ENCODE data around the gene RALA. TPM values are rescaled to one million over a fixed set of nuclear protein-coding genes. Genes with fewer than 3 reads are reported as not detected.
A peak's percentile ranks its signal among the peaks of the same experiment; 100 is the strongest.

Gene RALA
- total and polyA plus RNA-seq, 10 of the 15 experiments (the other 5 are each of a cell fraction or from before 2014, with no cell fraction given), result 7.5 to 53.3 (median 23.1) TPM

DNA sequence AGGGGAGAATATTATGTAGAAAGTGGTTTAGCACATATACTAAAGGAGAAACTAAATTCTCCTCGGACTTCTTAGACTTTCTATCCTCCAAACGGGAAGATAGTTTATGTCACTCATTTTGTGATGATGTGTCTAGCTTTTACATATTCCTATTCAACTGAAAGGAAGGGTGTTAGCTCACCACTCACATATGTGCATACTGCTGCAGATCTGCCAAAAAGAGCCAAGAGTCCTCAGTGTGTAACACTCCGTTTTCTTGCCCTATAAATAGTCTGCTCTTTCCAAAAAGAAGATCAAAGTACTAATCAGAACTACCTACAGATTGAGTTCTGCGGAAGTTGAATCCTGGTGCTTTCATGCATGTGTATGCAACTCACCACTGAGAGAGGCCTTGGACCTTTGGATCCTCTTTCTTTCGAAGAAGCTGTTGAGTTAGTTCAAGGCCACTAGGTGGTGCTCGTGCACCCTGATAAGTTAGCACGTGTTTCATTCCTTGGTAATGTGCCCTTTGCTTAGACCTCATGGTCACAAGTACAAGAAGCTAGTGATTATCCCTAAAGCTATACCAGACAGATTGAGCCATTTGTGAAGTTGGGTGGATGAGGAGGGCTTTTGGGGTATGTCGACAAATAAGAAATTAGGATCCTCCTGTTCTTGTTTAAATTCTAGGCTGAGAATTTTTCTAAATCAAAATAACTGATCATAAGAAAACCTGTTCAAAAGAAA is 43.1 kb upstream of the RALA start (continued):
- peak; percentile 47; the same call in 1 of the 2 replicates for TF ChIP-seq RB1 (IDR thresholded peaks at IDR 0.05; ENCODE audit: borderline replicate concordance)
- TF ChIP-seq BMI1 (IDR thresholded peaks at IDR 0.05; ENCODE audit: borderline replicate concordance), result no peak

DNA sequence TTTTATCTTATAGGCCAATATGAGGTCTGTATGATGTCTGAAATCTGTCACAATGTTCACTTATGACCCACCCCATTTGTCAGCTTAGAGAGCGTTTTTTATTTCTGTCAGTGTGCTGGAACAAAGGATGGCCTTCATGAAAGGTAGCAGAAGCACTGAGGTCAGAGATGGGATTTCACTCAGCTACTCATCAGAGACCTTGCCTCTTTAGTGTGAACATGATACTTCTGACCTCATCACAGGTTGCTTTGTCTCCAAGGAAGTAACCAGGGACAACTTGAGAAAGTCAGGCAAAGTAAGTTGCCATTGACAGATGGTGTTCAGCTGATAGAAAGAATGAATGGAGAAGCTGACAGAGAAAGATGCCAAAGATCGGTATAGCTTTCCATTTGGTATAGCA is 40.8 kb upstream of the RALA start:
- H3K27me3 ChIP-seq (replicated peaks in 1 of 2; ENCODE audit: control insufficient read depth in 2 of 2, insufficient read depth in 2 of 2, low read length in 1 of 2), result no peaks in the 10 kb centered on the region
- intact Hi-C loops (cut with micrococcal nuclease; ENCODE audit: unreplicated experiment) (loop anchor here (5.0 kb wide), 1 partner anchor 370 kb away; the partner anchor contains the start of gene CDK13), in situ Hi-C loops (cut with MboI) (loop anchor here (5.0 kb wide), 1 partner anchor 165 kb away; no protein-coding TSS in a partner anchor)
- SMC1A ChIA-PET (ENCODE audit: uncharacterized antibody, unreplicated experiment), result interaction anchor here (1.0 to 9.7 kb wide), 11 partner anchors 12 to 315 kb away, joined by 3 to 366 read pairs (median 16); partner anchors contain the start of gene RALA
- FAIRE-seq, result no peak
- H3K9me3 ChIP-seq (replicated peaks; ENCODE audit: control insufficient read depth, insufficient read depth, low read length), result no peaks in the 10 kb centered on the region
- no peaks in the 10 kb centered on the region for H3K79me2 ChIP-seq (ENCODE audit: control insufficient read depth, insufficient read depth, low read length)
- no peak overlapping the region for H3K4me3 ChIP-seq
- no peaks in the 10 kb centered on the region; a peak in 1 of 4 replicates for H3K36me3 ChIP-seq (ENCODE audit: control insufficient read depth in 2 of 2, insufficient read depth in 2 of 2, low read length in 1 of 2)
- RAD21 ChIA-PET (ENCODE audit: unreplicated experiment), result interaction anchor here (0.6 to 7.7 kb wide), 5 partner anchors 34 to 314 kb away, joined by 3 to 410 read pairs (median 4); no protein-coding TSS in a partner anchor
- no TSS peak for BruUV-seq (replicated peaks)
- no peaks in the 10 kb centered on the region for H3K4me1 ChIP-seq (ENCODE audit: control insufficient read depth, insufficient read depth, low read length)
- H3K27ac ChIP-seq (ENCODE audit: control insufficient read depth, insufficient read depth), result no peak overlapping the region
- CTCF ChIA-PET, result interaction anchor here (0.6 to 7.4 kb wide), 10 partner anchors 9 to 312 kb away, joined by 3 to 612 read pairs (median 4); no protein-coding TSS in a partner anchor
- H4K20me1 ChIP-seq (ENCODE audit: control insufficient read depth, insufficient read depth), result no peaks in the 10 kb centered on the region
- no peak; the same call in 2 of the 3 replicates for ATAC-seq
- no peak overlapping the region for H3K9ac ChIP-seq (ENCODE audit: control insufficient read depth, insufficient read depth, low read length)
- POLR2A ChIA-PET, result interaction anchor here (1.1 to 1.3 kb wide), 3 partner anchors 40 to 159 kb away, joined by 3 to 4 read pairs (median 4); partner anchors contain the start of gene RALA
- H3K4me2 ChIP-seq (ENCODE audit: control insufficient read depth, insufficient read depth), result no peak overlapping the region
- WGBS (ENCODE audit: insufficient coverage, insufficient replicate concordance, low lambda C conversion rate, missing lambda C conversion rate), result 69% methylated on average over 2 of the region's 2 CpGs
- no peak overlapping the region for H2AFZ ChIP-seq (ENCODE audit: control insufficient read depth, low read depth, low read length)
- no peak for DNase-seq (ENCODE audit: low read depth, low spot score)
- no peak for TF ChIP-seq EGR1 (IDR thresholded peaks at IDR 0.05; ENCODE audit: borderline replicate concordance in 1 of 2, low read depth in 2 of 2, low read length in 2 of 2)
- no peak for TF ChIP-seq BRCA1 (IDR thresholded peaks at IDR 0.05; ENCODE audit: low read depth, low read length)
- TF ChIP-seq, protein P1, sequence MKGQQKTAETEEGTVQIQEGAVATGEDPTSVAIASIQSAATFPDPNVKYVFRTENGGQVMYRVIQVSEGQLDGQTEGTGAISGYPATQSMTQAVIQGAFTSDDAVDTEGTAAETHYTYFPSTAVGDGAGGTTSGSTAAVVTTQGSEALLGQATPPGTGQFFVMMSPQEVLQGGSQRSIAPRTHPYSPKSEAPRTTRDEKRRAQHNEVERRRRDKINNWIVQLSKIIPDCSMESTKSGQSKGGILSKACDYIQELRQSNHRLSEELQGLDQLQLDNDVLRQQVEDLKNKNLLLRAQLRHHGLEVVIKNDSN (IDR thresholded peaks at IDR 0.05; ENCODE audit: borderline replicate concordance, extremely low read length, insufficient read depth, low read depth, low read length), result no peak
- TF ChIP-seq, protein P2, sequence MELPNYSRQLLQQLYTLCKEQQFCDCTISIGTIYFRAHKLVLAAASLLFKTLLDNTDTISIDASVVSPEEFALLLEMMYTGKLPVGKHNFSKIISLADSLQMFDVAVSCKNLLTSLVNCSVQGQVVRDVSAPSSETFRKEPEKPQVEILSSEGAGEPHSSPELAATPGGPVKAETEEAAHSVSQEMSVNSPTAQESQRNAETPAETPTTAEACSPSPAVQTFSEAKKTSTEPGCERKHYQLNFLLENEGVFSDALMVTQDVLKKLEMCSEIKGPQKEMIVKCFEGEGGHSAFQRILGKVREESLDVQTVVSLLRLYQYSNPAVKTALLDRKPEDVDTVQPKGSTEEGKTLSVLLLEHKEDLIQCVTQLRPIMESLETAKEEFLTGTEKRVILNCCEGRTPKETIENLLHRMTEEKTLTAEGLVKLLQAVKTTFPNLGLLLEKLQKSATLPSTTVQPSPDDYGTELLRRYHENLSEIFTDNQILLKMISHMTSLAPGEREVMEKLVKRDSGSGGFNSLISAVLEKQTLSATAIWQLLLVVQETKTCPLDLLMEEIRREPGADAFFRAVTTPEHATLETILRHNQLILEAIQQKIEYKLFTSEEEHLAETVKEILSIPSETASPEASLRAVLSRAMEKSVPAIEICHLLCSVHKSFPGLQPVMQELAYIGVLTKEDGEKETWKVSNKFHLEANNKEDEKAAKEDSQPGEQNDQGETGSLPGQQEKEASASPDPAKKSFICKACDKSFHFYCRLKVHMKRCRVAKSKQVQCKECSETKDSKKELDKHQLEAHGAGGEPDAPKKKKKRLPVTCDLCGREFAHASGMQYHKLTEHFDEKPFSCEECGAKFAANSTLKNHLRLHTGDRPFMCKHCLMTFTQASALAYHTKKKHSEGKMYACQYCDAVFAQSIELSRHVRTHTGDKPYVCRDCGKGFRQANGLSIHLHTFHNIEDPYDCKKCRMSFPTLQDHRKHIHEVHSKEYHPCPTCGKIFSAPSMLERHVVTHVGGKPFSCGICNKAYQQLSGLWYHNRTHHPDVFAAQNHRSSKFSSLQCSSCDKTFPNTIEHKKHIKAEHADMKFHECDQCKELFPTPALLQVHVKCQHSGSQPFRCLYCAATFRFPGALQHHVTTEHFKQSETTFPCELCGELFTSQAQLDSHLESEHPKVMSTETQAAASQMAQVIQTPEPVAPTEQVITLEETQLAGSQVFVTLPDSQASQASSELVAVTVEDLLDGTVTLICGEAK (IDR thresholded peaks at IDR 0.05; ENCODE audit: borderline replicate concordance), result no peak
- TF ChIP-seq RFX5 (IDR thresholded peaks at IDR 0.05; ENCODE audit: low read depth, low read length), result no peak
- TF ChIP-seq NR2C2 (IDR thresholded peaks at IDR 0.05; ENCODE audit: borderline replicate concordance, control insufficient read depth, insufficient read length, low read depth), result no peak
- no peak for TF ChIP-seq NFYA (IDR thresholded peaks at IDR 0.05; ENCODE audit: borderline replicate concordance, low read depth, low read length)
- TF ChIP-seq EP300 (IDR thresholded peaks at IDR 0.05; ENCODE audit: borderline replicate concordance in 1 of 2, control insufficient read depth in 1 of 2, low read depth in 2 of 2, low read length in 2 of 2), result no peak
- no peak for TF ChIP-seq IKZF1 (conservative IDR thresholded peaks at IDR 0.05)
- TF ChIP-seq RELA (IDR thresholded peaks at IDR 0.05; ENCODE audit: borderline replicate concordance, partially characterized antibody), result no peak
